HepG2 (cell line): Measurements from ENCODE around the gene IYD. TPM values are rescaled to one million over a fixed set of nuclear protein-coding genes. Genes with fewer than 3 reads are reported as not detected.

ENCODE experiments used
- ATAC-seq: fragments of 200-7000 bp; cut with Tn5 transposase; 3 replicates; pipeline ENCODE4 v1.9.1; 2020; ENCODE audit warnings: mild to moderate bottlenecking, moderate library complexity
- BruUV-seq: library from RNA; stranded (reverse); fragments of 400-500 nt; replicated peaks from 2 replicates; lab custom pipeline; 2021; lab: Mats Ljungman, UMichigan
- CTCF ChIA-PET: fragments of 300-600 bp; formaldehyde crosslinking; extraction: SDS; loops from one replicate; lab custom pipeline; 2021; ENCODE audit warnings: low total read pairs, inconsistent platforms, low intra/inter-chr PET ratio; lab: Yijun Ruan, JAX
- POLR2A ChIA-PET: fragments of 350-600 bp; sonication (Branson Sonifier 250); formaldehyde crosslinking; loops from one replicate; lab custom pipeline; 2020; ENCODE audit warnings: antibody characterized with exemption, inconsistent platforms; lab: Yijun Ruan, JAX
- DNase-seq: peaks from one replicate; pipeline ENCODE4 v3.0.0-alpha.2; 2015; ENCODE audit warnings: low spot score
- FAIRE-seq: peaks from 3 replicates; lab custom pipeline; 2011; peaks lifted over from hg19 to GRCh38; lab: Jason Lieb, UNC
- H2AFZ ChIP-seq: one replicate; pipeline ENCODE4 v1.6.1; 2011; ENCODE audit warnings: low read length, inconsistent platforms
- H3K27ac ChIP-seq: fragments of 300-600 bp; 3 replicates; pipeline ENCODE4 v1.8.0; 2011; ENCODE audit warnings: mixed run types, mild to moderate bottlenecking, mixed read lengths, low read length, inconsistent platforms; ENCODE audit not compliant: insufficient read depth; ENCODE audit errors: extremely low read length
- H3K27me3 ChIP-seq, 2 experiments: fragments of 200-600 bp in 1 of 2; 2 replicates in 1 of 2; 3 replicates in 1 of 2; pipeline versions ENCODE4 v1.6.0 to v1.8.0; 2011; ENCODE audit warnings: low read length in 2 of 2, mild to moderate bottlenecking in 2 of 2, moderate library complexity in 2 of 2, inconsistent platforms in 1 of 2; ENCODE audit not compliant: insufficient read depth in 2 of 2, control insufficient read depth in 1 of 2
- H3K36me3 ChIP-seq, 2 experiments: fragments of 200-600 bp in 1 of 2; replicated peaks in 1 of 2; 2 replicates in 1 of 2; 3 replicates in 1 of 2; pipeline versions ENCODE4 v1.5.1 to v1.8.0; 2011; ENCODE audit warnings: low read length in 2 of 2, inconsistent platforms in 1 of 2; ENCODE audit not compliant: insufficient read depth in 2 of 2, control insufficient read depth in 1 of 2
- H3K4me1 ChIP-seq: 2 replicates; pipeline ENCODE4 v1.5.1; 2012; ENCODE audit warnings: low read length, inconsistent platforms; ENCODE audit not compliant: insufficient read depth
- H3K4me2 ChIP-seq: 2 replicates; pipeline ENCODE4 v1.6.0; 2011; ENCODE audit warnings: low read depth, low read length, inconsistent platforms
- H3K4me3 ChIP-seq, 3 experiments: fragments of 200-600 bp in 1 of 3; sonication (generic), shearing (Covaris generic) in 1 of 3; replicated peaks in 1 of 3; 2 replicates each; pipeline ENCODE4 v1.5.1; 2011 to 2016; ENCODE audit warnings: low read length in 3 of 3, inconsistent platforms in 2 of 3, low read depth in 2 of 3, mild to moderate bottlenecking in 2 of 3, control low read depth in 1 of 3, mixed read lengths in 1 of 3; ENCODE audit not compliant: insufficient read depth in 1 of 3
- H3K79me2 ChIP-seq: one replicate; pipeline ENCODE4 v1.6.1; 2011; ENCODE audit warnings: low read length, inconsistent platforms; ENCODE audit not compliant: insufficient read depth
- H3K9ac ChIP-seq: 2 replicates; pipeline ENCODE4 v1.6.0; 2011; ENCODE audit warnings: mild to moderate bottlenecking, low read depth, low read length, inconsistent platforms; ENCODE audit not compliant: insufficient read depth
- H3K9me3 ChIP-seq: 2 replicates; pipeline ENCODE4 v1.5.1; 2012; ENCODE audit warnings: mild to moderate bottlenecking, low read length
- H4K20me1 ChIP-seq: 2 replicates; pipeline ENCODE4 v1.6.0; 2011; ENCODE audit warnings: inconsistent platforms, mild to moderate bottlenecking, low read length, moderate library complexity; ENCODE audit not compliant: insufficient read depth
- EED ChIP-seq: sonication (generic); formaldehyde crosslinking; IDR thresholded peaks from 2 replicates; pipeline ENCODE4 v1.5.0; 2020; ENCODE audit warnings: mild to moderate bottlenecking, missing genetic modification reagents
- FOXP1 ChIP-seq, 2 experiments: fragments of 450-650 bp in 1 of 2; IDR thresholded peaks; 2 replicates each; pipeline ENCODE4 v1.6.1; 2017 to 2018; ENCODE audit warnings: antibody characterized with exemption in 1 of 2
- HNF4A ChIP-seq: sonication (generic); formaldehyde crosslinking; IDR thresholded peaks from 2 replicates; pipeline ENCODE4 v1.4.0; 2020; ENCODE audit warnings: missing genetic modification reagents
- MBD4 ChIP-seq: IDR thresholded peaks from 2 replicates; pipeline ENCODE4 v1.6.1; 2012; ENCODE audit warnings: low read length, inconsistent platforms, borderline replicate concordance
- PAF1 ChIP-seq: IDR thresholded peaks from 2 replicates; pipeline ENCODE4 v1.6.1; 2016; ENCODE audit warnings: missing genetic modification reagents, missing compliant biosample characterization
- REXO4 ChIP-seq: sonication (generic); formaldehyde crosslinking; IDR thresholded peaks from 2 replicates; pipeline ENCODE4 v1.8.0; 2022; ENCODE audit warnings: missing genetic modification reagents, mild to moderate bottlenecking, borderline replicate concordance
- STAT5B ChIP-seq: sonication (generic); formaldehyde crosslinking; IDR thresholded peaks from 2 replicates; pipeline ENCODE4 v1.4.0; 2020; ENCODE audit warnings: missing genetic modification reagents
- TFDP1 ChIP-seq: IDR thresholded peaks from 2 replicates; pipeline ENCODE4 v1.6.1; 2016; ENCODE audit warnings: missing compliant biosample characterization, missing genetic modification reagents, borderline replicate concordance
- ZBTB10 ChIP-seq: sonication (generic); formaldehyde crosslinking; IDR thresholded peaks from 2 replicates; pipeline ENCODE4 v1.4.0; 2020; ENCODE audit warnings: missing genetic modification reagents, borderline replicate concordance
- ZC3H4 ChIP-seq: sonication (generic); formaldehyde crosslinking; IDR thresholded peaks from 2 replicates; pipeline ENCODE4 v1.4.0; 2020; ENCODE audit warnings: missing genetic modification reagents, borderline replicate concordance
- ZFX ChIP-seq: sonication (generic); formaldehyde crosslinking; IDR thresholded peaks from 2 replicates; pipeline ENCODE4 v1.4.0; 2020; ENCODE audit warnings: mild to moderate bottlenecking, low read depth, missing genetic modification reagents, moderate library complexity
- ZNF24 ChIP-seq: fragments of 450-650 bp; IDR thresholded peaks from 2 replicates; pipeline ENCODE4 v1.6.1; 2017; ENCODE audit warnings: antibody characterized with exemption, mild to moderate bottlenecking
- ZNF317 ChIP-seq: sonication (generic); formaldehyde crosslinking; IDR thresholded peaks from 2 replicates; pipeline ENCODE4 v1.5.0; 2020; ENCODE audit warnings: mild to moderate bottlenecking, missing genetic modification reagents
- ZNF484 ChIP-seq: sonication (generic); formaldehyde crosslinking; IDR thresholded peaks from 2 replicates; pipeline ENCODE4 v1.5.1; 2020; ENCODE audit warnings: mild to moderate bottlenecking, low read depth, missing genetic modification reagents, borderline replicate concordance
- ZSCAN22 ChIP-seq: sonication (generic); formaldehyde crosslinking; IDR thresholded peaks from 2 replicates; pipeline ENCODE4 v1.4.0; 2020; ENCODE audit warnings: mild to moderate bottlenecking, missing genetic modification reagents
- ZUFSP ChIP-seq: sonication (generic); formaldehyde crosslinking; IDR thresholded peaks from 2 replicates; pipeline ENCODE4 v1.9.0; 2021; ENCODE audit warnings: missing genetic modification reagents, mild to moderate bottlenecking, borderline replicate concordance
- in situ Hi-C: cut with HindIII; loops from 2 replicates; pipeline ENCODE4 v1.10.0; 2017; ENCODE audit warnings: low pct_unique_long_range_greater_than_20kb; ENCODE audit not compliant: extremely low pct_ligation_motif_present
- intact Hi-C: fragments of 100-400 bp; cut with micrococcal nuclease; formaldehyde crosslinking; loops from one replicate; pipeline ENCODE4 v1.10.0; 2022; ENCODE audit not compliant: unreplicated experiment
- polyA plus RNA-seq, 8 experiments: library from polyadenylated mRNA; depleted of rRNA in 3 of 8; stranded (reverse) in 7 of 8; unstranded in 1 of 8; fragments of >200 nt; fragmentation: Illumina TruSeq in 4 of 8; extraction: Trizol in 4 of 8; gene quantifications; 2 replicates each; pipeline versions ENCODE4 v1.2.1 to v1.2.3, GENCODE V29; 2011 to 2016; ENCODE audit warnings: low read depth in 4 of 8, missing spikeins in 1 of 8, mixed read lengths in 1 of 8; ENCODE audit not compliant: insufficient read depth in 1 of 8
- total RNA-seq, 5 experiments: library from RNA; depleted of rRNA; stranded (reverse); fragments of >200 nt; fragmentation: Illumina TruSeq; extraction: Trizol; gene quantifications; 2 replicates each; pipeline ENCODE4 v1.2.3, GENCODE V29; 2016; ENCODE audit warnings: low read depth in 1 of 5
- TF ChIP-seq, protein P1 (sequence below): sonication (generic); formaldehyde crosslinking; IDR thresholded peaks from 2 replicates; pipeline ENCODE4 v1.4.0; 2020; ENCODE audit warnings: missing genetic modification reagents

IYD gene
- total and polyA plus RNA-seq, 2 of the 13 experiments (the other 11 are each of a cell fraction or from before 2014, with no cell fraction given), result 0.01 to 0.46 TPM

- Histone ChIP-seq H3K27ac (no peak overlapping the region), H3K36me3 (no peaks in the 10 kb centered on the region), H4K20me1 (no peaks in the 10 kb centered on the region), H3K4me1 (no peaks in the 10 kb centered on the region), H3K9ac (no peak overlapping the region), H3K9me3 (no peaks in the 10 kb centered on the region), H3K4me3 (no peak overlapping the region), H3K79me2 (no peaks in the 10 kb centered on the region), H3K27me3 (peaks cover 0 to 3% of the 10 kb centered on the region in 2 experiments; a peak in 1 of 5 replicates), H2AFZ (no peak overlapping the region), H3K4me2 (no peak overlapping the region)
- FAIRE-seq (no peak), DNase-seq (no peak), ATAC-seq (no peak)
- intact Hi-C loops (no loop called here), in situ Hi-C loops (no loop called here)
- BruUV-seq, result no TSS peak
- ChIA-PET POLR2A (no interaction called here), CTCF (no interaction called here)
- TF ChIP-seq MBD4, result no peak
- TF ChIP-seq, protein P1, sequence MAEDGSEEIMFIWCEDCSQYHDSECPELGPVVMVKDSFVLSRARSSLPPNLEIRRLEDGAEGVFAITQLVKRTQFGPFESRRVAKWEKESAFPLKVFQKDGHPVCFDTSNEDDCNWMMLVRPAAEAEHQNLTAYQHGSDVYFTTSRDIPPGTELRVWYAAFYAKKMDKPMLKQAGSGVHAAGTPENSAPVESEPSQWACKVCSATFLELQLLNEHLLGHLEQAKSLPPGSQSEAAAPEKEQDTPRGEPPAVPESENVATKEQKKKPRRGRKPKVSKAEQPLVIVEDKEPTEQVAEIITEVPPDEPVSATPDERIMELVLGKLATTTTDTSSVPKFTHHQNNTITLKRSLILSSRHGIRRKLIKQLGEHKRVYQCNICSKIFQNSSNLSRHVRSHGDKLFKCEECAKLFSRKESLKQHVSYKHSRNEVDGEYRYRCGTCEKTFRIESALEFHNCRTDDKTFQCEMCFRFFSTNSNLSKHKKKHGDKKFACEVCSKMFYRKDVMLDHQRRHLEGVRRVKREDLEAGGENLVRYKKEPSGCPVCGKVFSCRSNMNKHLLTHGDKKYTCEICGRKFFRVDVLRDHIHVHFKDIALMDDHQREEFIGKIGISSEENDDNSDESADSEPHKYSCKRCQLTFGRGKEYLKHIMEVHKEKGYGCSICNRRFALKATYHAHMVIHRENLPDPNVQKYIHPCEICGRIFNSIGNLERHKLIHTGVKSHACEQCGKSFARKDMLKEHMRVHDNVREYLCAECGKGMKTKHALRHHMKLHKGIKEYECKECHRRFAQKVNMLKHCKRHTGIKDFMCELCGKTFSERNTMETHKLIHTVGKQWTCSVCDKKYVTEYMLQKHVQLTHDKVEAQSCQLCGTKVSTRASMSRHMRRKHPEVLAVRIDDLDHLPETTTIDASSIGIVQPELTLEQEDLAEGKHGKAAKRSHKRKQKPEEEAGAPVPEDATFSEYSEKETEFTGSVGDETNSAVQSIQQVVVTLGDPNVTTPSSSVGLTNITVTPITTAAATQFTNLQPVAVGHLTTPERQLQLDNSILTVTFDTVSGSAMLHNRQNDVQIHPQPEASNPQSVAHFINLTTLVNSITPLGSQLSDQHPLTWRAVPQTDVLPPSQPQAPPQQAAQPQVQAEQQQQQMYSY (CRISPR knock-in tag), result no peak
- TF ChIP-seq ZC3H4 (CRISPR knock-in tag), result no peak
- no peak for TF ChIP-seq TFDP1
- no peak for TF ChIP-seq REXO4
- no peak for TF ChIP-seq ZBTB10 (CRISPR knock-in tag)
- no peak for TF ChIP-seq ZUFSP (CRISPR knock-in tag)
- TF ChIP-seq ZNF317 (CRISPR knock-in tag), result no peak
- no peak for TF ChIP-seq ZSCAN22 (CRISPR knock-in tag)
- TF ChIP-seq ZNF484 (CRISPR knock-in tag), result no peak
- no peak for TF ChIP-seq PAF1
- TF ChIP-seq FOXP1 (IDR thresholded peaks at IDR 0.05), result no peak
- no peak for TF ChIP-seq FOXP1 (CRISPR knock-in tag; IDR thresholded peaks at IDR 0.05)
- no peak for TF ChIP-seq STAT5B
- no peak for TF ChIP-seq ZNF24
- TF ChIP-seq ZFX (CRISPR knock-in tag), result no peak
- no peak for TF ChIP-seq HNF4A (CRISPR knock-in tag)
- no peak for TF ChIP-seq EED (CRISPR knock-in tag)
These were observed 25.4 kb upstream of the IYD start for GRCh38 chr6:150343434-150343833.
